ENCODE measurements around the gene RREB1. TPM values are rescaled to one million over a fixed set of nuclear protein-coding genes. Genes with fewer than 3 reads are reported as not detected.

Gene RREB1
- total RNA-seq, 1 donor from 2014 or later: 29.3 TPM

DNA sequence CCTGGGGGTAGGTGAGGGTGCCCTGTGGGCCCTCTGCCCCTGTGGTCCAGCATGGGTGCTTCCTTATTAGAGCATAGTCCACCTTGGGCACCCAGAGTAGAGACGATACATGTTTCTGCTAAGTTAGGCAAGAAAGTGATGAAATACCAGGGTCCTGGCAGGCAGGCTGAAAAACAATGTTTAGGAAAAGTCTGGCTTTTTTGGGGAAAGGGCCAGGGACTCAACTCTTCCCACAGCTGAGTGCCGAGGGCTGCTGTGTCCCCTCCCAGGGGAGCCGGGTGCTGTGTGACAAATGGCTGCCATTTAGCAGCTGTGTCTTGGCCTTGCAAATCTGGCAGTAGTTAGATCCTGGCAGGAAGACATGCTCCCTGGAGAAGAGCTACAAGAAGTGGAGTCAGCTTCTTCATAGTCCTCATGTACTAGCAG, 61.5 kb downstream of the RREB1 start:
- no peaks in the 10 kb centered on the region for H3K27me3 ChIP-seq (ENCODE audit: control insufficient read depth, insufficient read depth, low read length)
- H3K36me3 ChIP-seq (ENCODE audit: control insufficient read depth, insufficient read depth, low read length): no peaks in the 10 kb centered on the region
- DNase-seq (ENCODE audit: low read depth): no peak
- no peak overlapping the region for H3K4me3 ChIP-seq (ENCODE audit: low read depth, low read length)
- TF ChIP-seq, protein P1, sequence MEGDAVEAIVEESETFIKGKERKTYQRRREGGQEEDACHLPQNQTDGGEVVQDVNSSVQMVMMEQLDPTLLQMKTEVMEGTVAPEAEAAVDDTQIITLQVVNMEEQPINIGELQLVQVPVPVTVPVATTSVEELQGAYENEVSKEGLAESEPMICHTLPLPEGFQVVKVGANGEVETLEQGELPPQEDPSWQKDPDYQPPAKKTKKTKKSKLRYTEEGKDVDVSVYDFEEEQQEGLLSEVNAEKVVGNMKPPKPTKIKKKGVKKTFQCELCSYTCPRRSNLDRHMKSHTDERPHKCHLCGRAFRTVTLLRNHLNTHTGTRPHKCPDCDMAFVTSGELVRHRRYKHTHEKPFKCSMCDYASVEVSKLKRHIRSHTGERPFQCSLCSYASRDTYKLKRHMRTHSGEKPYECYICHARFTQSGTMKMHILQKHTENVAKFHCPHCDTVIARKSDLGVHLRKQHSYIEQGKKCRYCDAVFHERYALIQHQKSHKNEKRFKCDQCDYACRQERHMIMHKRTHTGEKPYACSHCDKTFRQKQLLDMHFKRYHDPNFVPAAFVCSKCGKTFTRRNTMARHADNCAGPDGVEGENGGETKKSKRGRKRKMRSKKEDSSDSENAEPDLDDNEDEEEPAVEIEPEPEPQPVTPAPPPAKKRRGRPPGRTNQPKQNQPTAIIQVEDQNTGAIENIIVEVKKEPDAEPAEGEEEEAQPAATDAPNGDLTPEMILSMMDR (IDR thresholded peaks at IDR 0.05; ENCODE audit: insufficient read depth, low read length, poor library complexity, severe bottlenecking): no peak

- Histone ChIP-seq H3K36me3 (ENCODE audit: control insufficient read depth, insufficient read depth, low read length) (no peaks in the 10 kb centered on the region), H3K27me3 (ENCODE audit: control insufficient read depth, insufficient read depth, low read length) (no peaks in the 10 kb centered on the region), H3K4me3 (ENCODE audit: low read depth, low read length) (no peak overlapping the region)
- DNase-seq (ENCODE audit: low read depth): no peak
- TF ChIP-seq, protein P1 (IDR thresholded peaks at IDR 0.05; ENCODE audit: insufficient read depth, low read length, poor library complexity, severe bottlenecking): no peak
These were observed 62.5 kb downstream of the RREB1 start for GRCh38 chr6:7170117-7170732.

DNA sequence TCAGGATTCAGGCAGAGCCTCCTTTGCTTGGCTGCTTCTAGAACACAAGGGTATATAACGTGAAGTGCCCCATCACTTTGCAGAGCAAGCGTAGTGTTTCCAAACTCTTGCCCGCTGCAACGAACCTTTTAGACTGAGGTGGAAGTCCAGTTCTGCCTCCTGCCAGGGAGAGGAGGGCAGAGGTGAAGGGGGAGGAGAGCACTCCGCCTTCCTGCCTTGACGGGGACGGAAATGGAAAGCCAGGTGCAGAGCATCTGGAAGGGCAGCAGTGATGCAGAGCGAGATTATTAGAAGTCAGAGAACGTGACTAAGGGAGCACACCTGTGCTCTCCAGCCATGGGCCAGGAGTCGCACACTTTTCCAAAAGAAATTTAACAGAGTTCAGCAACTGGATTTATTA, 63.4 kb downstream of the RREB1 start:
- H3K27me3 ChIP-seq (ENCODE audit: control insufficient read depth, insufficient read depth, low read length): no peaks in the 10 kb centered on the region

DNA sequence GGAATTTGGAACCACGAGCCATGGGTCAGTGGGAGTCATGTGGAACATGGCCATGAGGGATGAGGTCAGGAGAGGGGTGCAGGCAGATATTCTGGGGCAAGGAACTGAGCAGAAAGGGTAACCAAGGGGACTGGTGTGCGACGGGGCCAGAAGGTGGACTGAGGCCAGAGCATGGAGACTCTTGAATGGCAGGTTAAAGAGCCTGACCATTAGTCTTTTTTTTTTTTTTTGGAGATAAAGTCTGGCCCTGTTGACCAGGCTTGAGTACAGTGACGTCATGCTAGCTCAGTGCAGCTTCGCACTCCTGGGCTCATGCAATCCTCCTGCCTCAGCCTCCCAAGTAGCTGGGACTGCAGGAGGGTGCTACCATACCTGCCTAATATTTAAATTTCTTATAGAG, 64.0 kb downstream of the RREB1 start:
- Histone ChIP-seq H3K4me3 (ENCODE audit: low read depth, low read length) (no peak overlapping the region), H3K27me3 (ENCODE audit: control insufficient read depth, insufficient read depth, low read length) (no peaks in the 10 kb centered on the region), H3K36me3 (ENCODE audit: control insufficient read depth, insufficient read depth, low read length) (no peaks in the 10 kb centered on the region)
- DNase-seq (ENCODE audit: low read depth): no peak
- TF ChIP-seq, protein P1 (IDR thresholded peaks at IDR 0.05; ENCODE audit: insufficient read depth, low read length, poor library complexity, severe bottlenecking): no peak

More for the DNA sequence above, 63.4 kb downstream of the RREB1 start:
- DNase-seq (ENCODE audit: low read depth): no peak
- Histone ChIP-seq H3K4me3 (ENCODE audit: low read depth, low read length) (no peak overlapping the region), H3K36me3 (ENCODE audit: control insufficient read depth, insufficient read depth, low read length) (no peaks in the 10 kb centered on the region)
- TF ChIP-seq, protein P1 (IDR thresholded peaks at IDR 0.05; ENCODE audit: insufficient read depth, low read length, poor library complexity, severe bottlenecking): no peak

- Histone ChIP-seq H3K27me3 (ENCODE audit: control insufficient read depth, insufficient read depth, low read length) (no peaks in the 10 kb centered on the region), H3K36me3 (ENCODE audit: control insufficient read depth, insufficient read depth, low read length) (no peaks in the 10 kb centered on the region), H3K4me3 (ENCODE audit: low read depth, low read length) (no peak overlapping the region)
- no peak for DNase-seq (ENCODE audit: low read depth)
- TF ChIP-seq, protein P1 (IDR thresholded peaks at IDR 0.05; ENCODE audit: insufficient read depth, low read length, poor library complexity, severe bottlenecking): no peak
These were observed 64.9 kb downstream of the RREB1 start for GRCh38 chr6:7172649-7173048.
